Measurements from ENCODE around the gene C14orf180.

C14orf180 gene

GRCh38 chr14:104561632-104562495 lies 17.7 kb upstream of the C14orf180 start:
- peak; percentile 22 for DNase-seq

GRCh38 chr14:104562606-104563005 lies 17.0 kb upstream of the C14orf180 start:
- peak; percentile 31 for DNase-seq

DNA sequence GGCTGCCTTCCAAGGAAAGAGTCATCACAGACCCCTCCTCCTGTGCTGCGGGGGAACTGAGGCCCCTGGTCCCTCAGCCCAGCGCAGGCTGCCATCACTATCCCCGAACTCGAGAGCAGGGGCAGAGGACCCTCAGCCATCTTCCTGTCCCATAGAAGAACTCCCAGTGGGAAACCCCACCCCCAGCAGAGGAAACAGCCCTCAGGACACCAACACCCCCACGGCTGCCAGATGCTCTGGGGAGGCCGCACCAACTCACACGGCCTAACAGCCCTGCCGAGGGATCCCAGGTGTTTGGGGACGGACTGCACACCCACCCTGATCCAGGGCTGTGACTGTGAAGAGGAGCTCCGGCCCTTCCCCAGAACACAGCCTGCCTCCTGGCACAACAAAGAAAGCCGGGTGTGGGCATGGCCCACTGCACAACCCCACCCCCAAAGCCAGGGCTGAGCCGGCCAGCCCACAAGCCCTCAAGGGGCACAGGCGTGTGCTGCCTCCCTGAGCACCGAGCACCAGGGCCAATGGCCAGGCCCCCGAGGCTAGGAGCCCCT lies 16.3 kb upstream of the C14orf180 start:
- DNase-seq, result peak; percentile 22

DNA sequence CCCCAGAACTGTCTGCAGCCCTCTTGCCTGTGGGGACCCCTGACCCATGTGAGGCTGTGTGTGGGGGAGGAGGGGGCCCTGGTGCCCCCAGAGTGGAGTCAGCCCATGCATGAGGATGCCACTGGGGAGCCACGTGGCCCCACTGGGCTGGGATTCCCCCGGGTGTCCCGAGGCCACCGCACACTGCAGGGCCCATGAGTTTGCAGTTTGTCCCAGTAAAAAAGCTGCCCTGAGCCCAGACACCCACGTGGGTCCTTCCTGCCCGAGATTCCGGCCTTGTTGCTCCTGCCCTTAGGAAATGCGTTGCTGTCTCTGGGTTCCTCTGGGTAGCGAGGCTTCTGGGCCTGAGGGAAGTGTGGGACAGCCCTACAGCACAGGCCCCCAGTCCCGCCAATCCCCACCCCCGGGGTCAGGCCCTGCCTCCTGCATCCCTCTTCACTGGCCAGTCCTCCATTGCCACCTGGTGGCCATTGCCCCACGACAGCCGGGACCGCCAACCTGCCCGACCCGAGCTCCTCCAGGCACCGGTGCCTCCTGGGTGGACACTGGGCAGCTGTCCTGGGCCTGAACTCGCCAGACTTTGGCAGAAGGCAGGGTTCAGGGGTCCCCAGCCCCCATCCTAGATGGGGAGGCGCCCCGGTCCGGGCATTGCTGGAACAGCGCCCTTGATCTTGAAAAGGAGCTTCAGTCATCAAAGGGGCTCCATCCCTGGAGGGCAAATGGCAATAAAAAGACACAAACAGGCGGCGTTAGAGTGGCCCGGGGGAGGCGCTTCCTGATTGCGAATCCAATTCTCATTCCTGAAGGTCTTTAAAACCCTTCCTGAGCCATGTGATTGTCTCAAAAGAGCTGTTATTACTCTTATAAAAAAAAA lies 15.6 kb upstream of the C14orf180 start:
- DNase-seq, result peak; percentile 78

GRCh38 chr14:104564744-104565679 lies 14.6 kb upstream of the C14orf180 start:
- peak; percentile 18 for DNase-seq

DNA sequence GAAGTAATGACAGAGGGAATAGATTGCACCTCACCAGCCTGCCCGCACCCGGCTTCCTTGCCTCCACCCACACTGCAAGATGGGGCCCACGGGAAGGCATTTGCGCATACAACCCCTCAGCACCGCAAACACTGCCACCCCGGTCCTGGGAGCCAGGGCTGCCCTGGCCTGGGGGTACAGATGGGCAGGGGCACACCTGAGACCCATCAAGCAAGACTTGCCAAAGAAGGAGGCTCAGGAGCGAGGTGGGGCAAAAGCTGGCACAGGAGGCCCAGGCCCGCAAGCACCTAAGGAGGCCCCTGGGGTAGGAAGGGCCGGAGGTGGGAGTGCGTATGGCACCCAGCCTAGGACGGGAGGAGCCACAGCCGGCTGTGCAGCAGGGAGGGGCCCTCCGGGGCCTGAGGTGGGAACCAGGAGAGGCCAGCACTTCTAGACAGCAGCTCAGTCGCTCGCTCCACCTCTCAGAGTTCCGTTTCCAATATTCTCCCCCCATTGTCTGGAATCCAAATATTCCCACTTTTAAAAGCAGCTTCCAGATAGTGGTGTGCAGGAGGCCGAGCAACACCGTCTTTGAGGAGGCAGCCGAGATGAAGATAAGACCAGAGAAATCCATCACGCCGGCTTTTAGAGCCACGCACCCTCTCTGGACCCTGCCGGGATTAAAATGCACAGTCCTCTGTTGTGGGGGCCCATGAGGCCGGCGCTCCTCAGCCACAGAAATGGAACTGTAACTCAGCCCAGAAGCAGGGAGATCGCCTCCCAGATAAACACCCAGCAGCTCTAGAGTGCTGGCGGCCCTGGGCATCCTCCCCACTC lies 12.2 kb upstream of the C14orf180 start:
- no peak for DNase-seq

DNA sequence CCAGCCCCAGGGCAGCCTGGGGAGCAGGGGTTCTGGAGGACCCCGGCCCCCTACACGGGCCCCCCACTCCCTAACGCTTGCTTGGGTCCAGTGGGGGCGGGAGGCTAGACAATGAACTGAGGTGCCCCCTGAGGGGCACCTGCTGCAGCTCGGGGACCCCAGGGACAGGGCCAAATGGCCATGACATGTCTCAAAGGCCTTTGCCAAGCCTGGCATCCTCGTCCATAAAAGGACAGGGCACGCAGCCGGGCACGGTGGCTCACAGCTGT lies 11.7 kb upstream of the C14orf180 start:
- DNase-seq, result no peak

DNA sequence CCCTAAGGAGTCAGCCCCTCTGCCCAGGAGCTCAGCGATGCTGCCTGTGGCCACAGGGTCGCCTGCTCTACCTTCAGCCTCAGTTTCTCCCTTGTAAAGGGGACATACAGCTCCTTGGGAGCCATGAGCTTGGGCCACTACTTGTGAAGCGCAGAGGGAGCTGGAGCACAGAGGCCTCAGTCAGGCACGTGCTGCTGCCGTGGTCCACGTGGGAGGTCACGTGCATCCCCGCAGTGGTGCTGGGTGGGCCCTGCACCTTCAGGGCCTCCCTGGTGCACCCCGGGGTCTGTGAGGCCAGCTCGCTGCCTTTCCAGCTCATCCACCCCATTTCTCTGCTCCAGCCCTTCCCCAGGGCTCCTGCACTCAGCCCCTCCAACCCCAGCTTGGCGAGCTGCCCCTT lies 10.9 kb upstream of the C14orf180 start:
- no peak for DNase-seq

GRCh38 chr14:104569435-104569834 lies 10.1 kb upstream of the C14orf180 start:
- DNase-seq, result no peak

- no peak for DNase-seq
Observed at GRCh38 chr14:104571246-104571645, 8.3 kb upstream of the C14orf180 start.

DNA sequence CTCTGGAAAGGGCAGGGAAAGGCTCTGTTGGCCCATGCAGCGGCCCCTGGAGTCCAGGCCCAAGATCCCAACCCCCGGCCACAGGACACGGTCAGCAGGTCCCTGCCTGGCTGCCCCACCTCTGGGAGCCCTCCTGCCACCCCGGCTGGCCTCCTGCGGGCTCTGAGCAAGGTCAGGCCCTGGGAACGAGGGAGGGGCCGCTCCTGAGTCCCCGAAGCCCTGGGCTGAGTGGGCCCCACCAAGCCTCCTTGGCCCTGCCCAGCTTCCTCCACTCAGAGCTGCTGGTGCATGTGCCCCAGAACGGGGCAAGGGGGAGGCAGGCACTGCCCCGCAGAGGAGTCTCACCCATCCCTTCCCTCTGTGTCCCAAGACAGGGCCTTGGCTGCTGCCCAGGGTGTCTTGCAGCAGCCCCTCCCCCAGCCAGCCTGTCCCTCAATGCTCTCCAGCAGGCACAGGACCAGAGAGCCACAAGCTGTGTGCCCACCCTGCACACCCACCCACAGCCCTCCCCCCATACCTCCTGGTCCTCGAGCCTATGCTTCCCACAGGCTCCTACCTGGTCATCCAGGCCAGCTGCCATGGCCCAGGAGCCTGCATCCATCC lies 7.4 kb upstream of the C14orf180 start:
- DNase-seq, result no peak

DNA sequence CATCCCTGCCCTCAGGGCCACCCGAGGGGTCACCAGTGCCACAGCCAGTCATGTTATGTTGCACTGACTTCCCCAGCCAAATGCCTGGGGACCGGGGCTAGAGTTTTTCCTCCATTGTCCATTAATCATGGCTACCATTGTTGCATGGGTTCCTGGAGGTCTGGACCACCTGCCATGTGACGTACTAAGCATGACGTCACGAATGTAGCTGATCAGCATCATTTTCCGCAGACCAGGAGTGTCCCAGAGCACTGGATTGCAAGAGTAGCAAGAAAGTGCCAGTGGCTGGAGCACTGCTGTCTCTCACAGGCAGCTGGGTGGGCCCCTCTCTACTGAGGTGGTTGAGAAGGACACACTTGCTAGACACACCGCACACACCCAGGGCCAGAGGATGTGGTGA lies 6.9 kb upstream of the C14orf180 start:
- no peak for DNase-seq

GRCh38 chr14:104573930-104574329 lies 5.6 kb upstream of the C14orf180 start:
- DNase-seq, result no peak

DNA sequence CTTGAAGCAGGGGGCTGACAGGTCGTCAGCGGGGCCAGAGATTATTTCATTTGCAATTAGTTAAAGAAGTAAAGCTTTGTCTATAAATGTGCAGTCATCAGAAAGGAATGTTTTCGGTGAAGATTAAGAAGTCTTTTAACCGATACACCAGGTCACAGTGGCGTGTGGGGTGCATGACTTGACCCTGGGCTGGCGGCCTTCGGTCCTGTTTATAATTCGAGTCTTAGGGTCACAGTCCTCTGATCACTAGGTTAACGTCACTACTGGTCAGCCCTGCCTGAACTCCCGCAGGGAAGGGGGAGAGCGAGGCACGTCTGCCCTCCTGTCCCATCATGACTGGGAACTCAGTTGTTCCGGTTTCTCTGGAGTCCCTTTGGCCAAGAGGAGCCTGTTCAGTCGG lies 5.0 kb upstream of the C14orf180 start:
- DNase-seq, result no peak

DNA sequence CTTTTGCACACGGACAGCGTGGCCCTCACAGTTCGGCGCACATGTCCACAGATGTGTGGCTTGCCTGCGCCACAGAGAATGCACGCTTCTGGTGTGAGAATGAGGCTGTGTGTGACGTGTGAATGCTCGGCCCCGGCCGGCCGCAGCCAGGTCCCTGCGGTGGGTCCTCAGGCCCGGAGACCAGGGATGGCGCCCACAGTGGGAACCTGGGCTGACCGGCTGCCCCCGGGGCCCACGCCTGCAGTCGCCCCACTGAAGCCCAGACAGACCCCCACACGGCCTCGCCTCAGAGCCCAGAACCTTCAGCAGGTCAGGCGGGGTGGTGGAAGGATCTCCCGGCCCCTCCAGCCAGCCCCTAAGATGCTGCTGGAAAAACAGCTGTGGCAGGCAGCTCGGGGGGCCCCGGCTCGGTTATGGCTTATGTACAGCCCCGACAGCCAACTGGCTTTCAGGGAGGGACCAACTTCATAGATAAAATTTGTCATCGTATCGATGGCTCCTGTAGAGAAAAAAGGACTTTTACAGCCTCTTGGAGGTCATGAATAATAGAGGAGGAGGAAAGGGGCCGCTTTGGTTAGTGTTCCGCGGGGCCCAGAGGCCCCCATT lies 4.5 kb upstream of the C14orf180 start:
- DNase-seq, result no peak

GRCh38 chr14:104576232-104576969 lies 3.2 kb upstream of the C14orf180 start:
- DNase-seq, result no peak

GRCh38 chr14:104576970-104577332 lies 2.6 kb upstream of the C14orf180 start:
- no peak for DNase-seq

- no peak for DNase-seq
Observed at GRCh38 chr14:104577426-104577825, 2.1 kb upstream of the C14orf180 start.

GRCh38 chr14:104577847-104578301 lies 1.7 kb upstream of the C14orf180 start:
- no peak for DNase-seq

DNA sequence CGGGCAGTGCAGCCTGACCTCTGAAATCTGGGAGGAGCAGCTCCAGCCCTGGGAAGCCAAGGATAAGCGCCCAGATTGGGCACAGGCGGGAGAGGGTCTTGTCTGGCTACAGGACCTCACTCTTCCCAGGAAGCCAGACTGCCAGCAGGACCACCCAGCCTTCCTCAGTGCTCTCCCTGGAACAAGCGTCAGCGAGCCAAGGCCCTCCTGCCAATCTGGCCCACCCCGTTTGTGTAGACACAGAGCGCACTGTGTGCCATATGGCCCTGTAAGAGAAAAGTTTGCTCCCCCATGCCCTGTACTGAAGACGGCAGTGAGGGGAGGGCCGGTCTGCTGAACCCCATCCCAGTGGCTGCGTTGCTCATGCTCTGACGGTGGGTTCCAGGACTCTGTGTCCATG lies 1.2 kb upstream of the C14orf180 start:
- DNase-seq, result no peak

Data from left hindlimb (tissue), 1 donor.